K562 (cell line): ENCODE results near the gene CSNK1D. TPM values are rescaled to one million over a fixed set of nuclear protein-coding genes. Genes with fewer than 3 reads are reported as not detected.

Experiments
- ATAC-seq: fragments of 200-7000 bp; cut with Tn5 transposase; 3 replicates; pipeline ENCODE4 v1.9.1; 2020; ENCODE audit warnings: moderate library complexity
- BruUV-seq: library from RNA; stranded (reverse); fragments of 400-500 nt; replicated peaks from 2 replicates; lab custom pipeline; 2021; lab: Mats Ljungman, UMichigan
- CTCF ChIA-PET: fragments of 300-600 bp; formaldehyde crosslinking; extraction: SDS; loops from one replicate; lab custom pipeline; 2021; ENCODE audit warnings: low intra/inter-chr PET ratio; lab: Yijun Ruan, JAX
- POLR2A ChIA-PET: fragments of 300-600, 350-650 bp; sonication (Branson Sonifier 250); formaldehyde crosslinking; extraction: SDS; loops from one replicate; lab custom pipeline; 2021; ENCODE audit warnings: antibody characterized with exemption, inconsistent platforms; lab: Yijun Ruan, JAX
- DNase-seq, 4 experiments: peaks; one replicate each; pipeline versions ENCODE4 v3.0.0 to v3.0.0-alpha.2; 2011 to 2018; ENCODE audit warnings: low spot score in 3 of 4, mixed read lengths in 3 of 4; ENCODE audit errors: extremely low read depth in 1 of 4
- FAIRE-seq: peaks from 2 replicates; lab custom pipeline; 2011; peaks lifted over from hg19 to GRCh38; lab: Jason Lieb, UNC
- H2AFZ ChIP-seq: 2 replicates; pipeline ENCODE4 v1.6.0; 2011; ENCODE audit warnings: low read depth, low read length, control low read depth, inconsistent platforms
- H3K27ac ChIP-seq: fragments of 200-600 bp; 3 replicates; pipeline ENCODE4 v1.8.0; 2011; ENCODE audit warnings: low read depth, mild to moderate bottlenecking, control low read depth, inconsistent platforms, low read length, moderate library complexity, mixed read lengths; ENCODE audit errors: extremely low read depth
- H3K27me3 ChIP-seq, 2 experiments: fragments of 300-600 bp in 1 of 2; 2 replicates in 1 of 2; 3 replicates in 1 of 2; pipeline versions ENCODE4 v1.6.0 to v1.8.0; 2011; ENCODE audit warnings: inconsistent platforms in 2 of 2, low read length in 2 of 2, mild to moderate bottlenecking in 1 of 2, mixed read lengths in 1 of 2, moderate library complexity in 1 of 2; ENCODE audit not compliant: control insufficient read depth in 2 of 2, insufficient read depth in 2 of 2
- H3K36me3 ChIP-seq: fragments of 300-600 bp; 3 replicates; pipeline ENCODE4 v1.8.0; 2011; ENCODE audit warnings: mild to moderate bottlenecking, low read length, inconsistent platforms; ENCODE audit not compliant: control insufficient read depth, insufficient read depth
- H3K4me1 ChIP-seq, 2 experiments: fragments of 200-600 bp in 1 of 2; replicated peaks in 1 of 2; 2 replicates in 1 of 2; 3 replicates in 1 of 2; pipeline versions ENCODE4 v1.5.1 to v1.8.0; 2011; ENCODE audit warnings: inconsistent platforms in 2 of 2, low read length in 2 of 2, mild to moderate bottlenecking in 1 of 2, mixed read lengths in 1 of 2, moderate library complexity in 1 of 2; ENCODE audit not compliant: control insufficient read depth in 2 of 2, insufficient read depth in 2 of 2
- H3K4me2 ChIP-seq: 2 replicates; pipeline ENCODE4 v1.6.1; 2011; ENCODE audit warnings: low read length, control low read depth, inconsistent platforms, mixed read lengths; ENCODE audit not compliant: insufficient read depth
- H3K4me3 ChIP-seq: fragments of 200-600 bp; sonication (generic), shearing (Covaris generic); 2 replicates; pipeline ENCODE4 v1.5.1; 2016; ENCODE audit warnings: control low read depth, inconsistent platforms
- H3K79me2 ChIP-seq: fragments of 200-600 bp; 3 replicates; pipeline ENCODE4 v1.8.0; 2011; ENCODE audit warnings: low read length, inconsistent platforms; ENCODE audit not compliant: control insufficient read depth, insufficient read depth
- H3K9ac ChIP-seq, 2 experiments: 2 replicates each; pipeline versions ENCODE4 v1.6.0 to v1.6.1; 2011; ENCODE audit warnings: low read depth in 2 of 2, low read length in 2 of 2, control low read depth in 1 of 2, inconsistent platforms in 1 of 2, mild to moderate bottlenecking in 1 of 2, mixed read lengths in 1 of 2; ENCODE audit not compliant: insufficient read depth in 1 of 2
- H3K9me1 ChIP-seq: one replicate; pipeline ENCODE4 v1.6.0; 2011; ENCODE audit warnings: inconsistent platforms, mild to moderate bottlenecking, low read length, moderate library complexity; ENCODE audit not compliant: control insufficient read depth, insufficient read depth
- H3K9me3 ChIP-seq: replicated peaks from 2 replicates; pipeline ENCODE4 v1.5.1; 2011; ENCODE audit warnings: low read depth, low read length, inconsistent platforms; ENCODE audit not compliant: control insufficient read depth, insufficient read depth
- H4K20me1 ChIP-seq: replicated peaks from 2 replicates; pipeline ENCODE4 v1.6.1; 2011; ENCODE audit warnings: low read length, inconsistent platforms, mixed read lengths; ENCODE audit not compliant: control insufficient read depth, insufficient read depth
- E2F3 ChIP-seq: fragments of 250-450 bp; sonication (Bioruptor Pico); IDR thresholded peaks from 2 replicates; pipeline ENCODE4 v1.4.0; 2020; ENCODE audit warnings: mild to moderate bottlenecking
- GABPB1 ChIP-seq: sonication (generic); formaldehyde crosslinking; IDR thresholded peaks from 2 replicates; pipeline ENCODE4 v1.8.0; 2022; ENCODE audit warnings: mild to moderate bottlenecking, missing genetic modification reagents
- WGBS: fragments of 100-300 bp; shearing (Covaris generic); methylation state at CpG from one replicate; pipeline ENCODE4 v1.1.6; 2016; ENCODE audit warnings: low coverage, mixed read lengths; ENCODE audit not compliant: insufficient coverage; ENCODE audit errors: missing lambda C conversion rate; 5-methylcytosine and 5-hydroxymethylcytosine counted together
- in situ Hi-C: fragments of 300-500 bp; cut with MboI; formaldehyde crosslinking; loops from 4 replicates; pipeline ENCODE4 v1.15.0; 2018; ENCODE audit warnings: inconsistent platforms, mixed read lengths
- intact Hi-C: fragments of 100-400 bp; cut with micrococcal nuclease; formaldehyde crosslinking; loops from 2 replicates; pipeline ENCODE4 v1.14.2; 2022
- polyA plus RNA-seq, 8 experiments: library from polyadenylated mRNA; depleted of rRNA in 4 of 8; stranded (reverse) in 5 of 8; unstranded in 3 of 8; fragments of >200 nt; fragmentation: Nextera tagmentation in 2 of 8; fragmentation: Illumina TruSeq in 1 of 8; extraction: Ambion mirVana in 2 of 8; extraction: Trizol in 1 of 8; gene quantifications; 2 replicates each; pipeline versions ENCODE4 v1.2.1 to v1.2.3, GENCODE V29; 2011 to 2014; ENCODE audit warnings: inconsistent platforms in 1 of 8, missing spikeins in 1 of 8
- total RNA-seq, 7 experiments: library from RNA; depleted of rRNA in 6 of 7; stranded (reverse); fragments of >200 nt in 6 of 7; fragmentation: Illumina TruSeq in 2 of 7; extraction: Trizol in 2 of 7; gene quantifications; 2 replicates each; pipeline versions ENCODE4 v1.2.1 to v1.2.3, GENCODE V29; 2011 to 2021; ENCODE audit warnings: low replicate concordance in 1 of 7
- TF ChIP-seq, protein P1 (sequence below): fragments of 450-650 bp; formaldehyde crosslinking; IDR thresholded peaks from 2 replicates; pipeline ENCODE4 v1.4.0; 2020; ENCODE audit warnings: mild to moderate bottlenecking, moderate library complexity
- TF ChIP-seq, protein P2 (sequence below): fragments of 450-650 bp; IDR thresholded peaks from 2 replicates; pipeline ENCODE4 v1.6.1; 2016

The CSNK1D gene
- total and polyA plus RNA-seq, 9 of the 15 experiments (the other 6 are each of a cell fraction or from before 2014, with no cell fraction given), result 6.5 to 133 (median 41.3) TPM

DNA sequence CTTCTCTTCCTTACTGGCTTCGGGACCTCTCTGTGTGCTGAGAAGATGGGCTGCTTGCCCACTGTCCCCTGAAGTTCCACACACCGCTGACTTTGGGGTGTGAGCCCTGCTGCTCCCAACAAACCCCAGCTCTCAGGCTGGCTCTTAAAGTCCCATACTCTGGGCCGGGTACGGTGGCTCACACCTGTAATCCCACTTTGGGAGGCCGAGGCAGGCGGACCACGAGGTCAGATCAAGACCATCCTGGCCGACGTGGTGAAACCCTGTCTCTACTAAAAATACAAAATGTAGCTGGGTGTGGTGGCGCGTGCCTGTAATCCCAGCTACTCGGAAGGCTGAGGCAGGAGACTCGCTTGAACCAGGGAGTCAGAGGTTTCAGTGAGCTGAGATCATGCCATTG lies 26.7 kb upstream of the CSNK1D start:
- DNase-seq, result no peak
- CTCF ChIA-PET, result no interaction called here
- H2AFZ ChIP-seq, result no peak overlapping the region

More for the DNA sequence above, 26.7 kb upstream of the CSNK1D start:
- POLR2A ChIA-PET, result interaction anchor here (0.7 to 1.8 kb wide), 3 partner anchors 9 to 45 kb away, joined by 3 to 4 read pairs (median 3); no protein-coding TSS in a partner anchor
- TF ChIP-seq, protein P1, sequence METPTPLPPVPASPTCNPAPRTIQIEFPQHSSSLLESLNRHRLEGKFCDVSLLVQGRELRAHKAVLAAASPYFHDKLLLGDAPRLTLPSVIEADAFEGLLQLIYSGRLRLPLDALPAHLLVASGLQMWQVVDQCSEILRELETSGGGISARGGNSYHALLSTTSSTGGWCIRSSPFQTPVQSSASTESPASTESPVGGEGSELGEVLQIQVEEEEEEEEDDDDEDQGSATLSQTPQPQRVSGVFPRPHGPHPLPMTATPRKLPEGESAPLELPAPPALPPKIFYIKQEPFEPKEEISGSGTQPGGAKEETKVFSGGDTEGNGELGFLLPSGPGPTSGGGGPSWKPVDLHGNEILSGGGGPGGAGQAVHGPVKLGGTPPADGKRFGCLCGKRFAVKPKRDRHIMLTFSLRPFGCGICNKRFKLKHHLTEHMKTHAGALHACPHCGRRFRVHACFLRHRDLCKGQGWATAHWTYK (CRISPR knock-in tag), result no peak
- TF ChIP-seq E2F3 (no peak), GABPB1 (CRISPR knock-in tag) (no peak)
- TF ChIP-seq, protein P2, sequence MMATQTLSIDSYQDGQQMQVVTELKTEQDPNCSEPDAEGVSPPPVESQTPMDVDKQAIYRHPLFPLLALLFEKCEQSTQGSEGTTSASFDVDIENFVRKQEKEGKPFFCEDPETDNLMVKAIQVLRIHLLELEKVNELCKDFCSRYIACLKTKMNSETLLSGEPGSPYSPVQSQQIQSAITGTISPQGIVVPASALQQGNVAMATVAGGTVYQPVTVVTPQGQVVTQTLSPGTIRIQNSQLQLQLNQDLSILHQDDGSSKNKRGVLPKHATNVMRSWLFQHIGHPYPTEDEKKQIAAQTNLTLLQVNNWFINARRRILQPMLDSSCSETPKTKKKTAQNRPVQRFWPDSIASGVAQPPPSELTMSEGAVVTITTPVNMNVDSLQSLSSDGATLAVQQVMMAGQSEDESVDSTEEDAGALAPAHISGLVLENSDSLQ, result no peak
- H3K9me3 ChIP-seq, result no peaks in the 10 kb centered on the region
- H3K9me1 ChIP-seq, result no peaks in the 10 kb centered on the region
- no peak overlapping the region for H3K4me2 ChIP-seq
- H4K20me1 ChIP-seq, result no peaks in the 10 kb centered on the region
- WGBS, result 89% methylated on average over 13 of the region's 13 CpGs
- in situ Hi-C loops (no loop called here), intact Hi-C loops (no loop called here)
- BruUV-seq, result no TSS peak
- H3K9ac ChIP-seq, result no peak overlapping the region
- H3K79me2 ChIP-seq, result no peaks in the 10 kb centered on the region
- no peaks in the 10 kb centered on the region for H3K27me3 ChIP-seq
- no peak overlapping the region for H3K4me3 ChIP-seq
- H3K4me1 ChIP-seq, result peaks cover 67 to 90% of the 10 kb centered on the region in 2 experiments
- FAIRE-seq (no peak), ATAC-seq (no peak)
- no peak overlapping the region for H3K27ac ChIP-seq
- H3K36me3 ChIP-seq, result no peaks in the 10 kb centered on the region
